ENCODE data around the gene PDE11A. TPM values are rescaled to one million over a fixed set of nuclear protein-coding genes. Genes with fewer than 3 reads are reported as not detected.

PDE11A gene
- total RNA-seq, result under 0.01 and 0.28 TPM in 2 replicates

DNA sequence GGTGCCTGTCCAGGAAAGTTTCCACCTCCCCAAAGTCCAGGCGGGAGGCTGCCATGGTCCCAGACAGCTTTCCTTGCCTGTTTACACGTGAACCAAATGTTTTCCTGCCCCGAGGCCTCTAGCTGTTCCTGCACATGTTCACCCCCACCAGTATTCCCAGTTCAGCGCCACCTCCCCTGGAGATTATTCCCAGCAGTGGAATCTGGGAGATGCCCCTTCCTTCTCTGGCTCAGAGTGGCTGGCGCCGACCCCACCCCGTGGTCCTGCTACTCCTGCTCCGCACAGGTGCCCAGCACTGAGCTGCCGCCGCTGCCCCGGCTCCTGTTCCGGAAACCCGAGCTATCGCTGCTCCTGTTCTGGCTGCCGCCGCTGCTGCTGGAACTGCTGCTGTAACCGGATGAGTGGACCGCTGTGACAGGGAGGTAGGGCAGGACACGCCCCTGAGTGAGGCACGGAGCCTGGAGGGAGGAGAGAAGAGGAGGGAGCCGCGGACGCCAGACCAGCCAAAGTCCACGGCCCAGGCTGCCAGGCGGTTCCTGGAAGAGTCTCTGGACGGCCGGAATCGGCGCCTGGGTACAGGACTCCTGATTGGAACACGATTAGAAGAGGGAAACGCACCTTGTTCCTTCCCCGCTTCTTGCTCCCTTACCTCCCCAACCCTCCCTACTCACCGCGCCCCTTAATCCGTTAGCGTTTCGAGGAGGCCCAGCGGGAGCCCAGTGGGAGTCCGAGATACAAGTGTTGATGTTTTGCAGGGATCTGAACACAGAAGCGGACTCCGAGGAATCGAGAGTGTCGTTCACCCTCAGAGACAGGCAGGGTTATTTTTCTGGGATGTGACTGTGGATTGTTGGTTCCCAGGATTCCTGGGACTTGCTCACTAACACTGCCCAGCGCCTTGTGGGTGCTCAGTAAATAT is at the start of gene PDE11A:
Gene PDE11A (minus strand): TSS at position 395 of the 919 bp plus-strand sequence. CDS start 340 bp downstream, at position 55.

DNA sequence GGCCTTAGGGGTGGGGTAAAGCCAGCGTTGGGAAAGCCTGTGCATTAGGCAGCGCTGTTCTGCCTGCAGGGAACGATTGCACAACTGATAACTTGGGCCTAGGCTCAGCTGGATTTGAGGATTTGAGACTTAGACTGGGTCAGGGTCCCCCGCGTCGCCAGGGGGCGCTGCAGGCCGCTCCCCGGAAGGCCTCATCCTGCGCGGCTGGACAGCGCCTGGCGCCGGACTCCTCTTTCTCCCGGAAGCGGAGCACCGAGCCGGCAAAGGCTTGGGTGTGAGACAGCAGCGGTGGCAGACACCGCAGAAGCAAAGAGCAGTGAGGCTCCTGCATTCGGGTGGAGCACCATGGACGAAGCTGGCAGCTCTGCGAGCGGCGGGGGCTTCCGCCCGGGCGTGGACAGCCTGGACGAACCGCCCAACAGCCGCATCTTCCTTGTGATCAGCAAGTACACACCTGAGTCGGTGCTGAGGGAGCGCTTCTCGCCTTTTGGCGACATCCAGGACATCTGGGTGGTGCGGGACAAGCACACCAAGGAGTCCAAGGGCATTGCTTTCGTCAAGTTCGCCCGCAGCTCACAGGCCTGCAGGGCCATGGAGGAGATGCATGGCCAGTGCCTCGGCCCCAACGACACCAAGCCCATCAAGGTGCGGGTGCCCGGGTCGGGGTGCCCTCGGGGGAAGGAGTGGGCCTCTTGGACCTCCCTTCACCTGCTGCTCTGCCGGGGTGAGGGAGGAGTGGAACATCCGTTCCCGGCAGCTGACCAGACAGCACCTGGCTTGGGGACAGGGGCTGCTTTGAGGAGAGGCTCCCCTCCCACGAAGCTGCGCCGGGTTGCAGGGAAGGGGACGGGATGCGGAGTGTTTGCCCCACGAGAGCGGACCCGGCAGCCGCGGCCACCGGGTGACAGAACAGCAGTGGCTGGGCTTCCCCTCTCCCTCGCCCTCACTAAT is 39.9 kb upstream of the PDE11A start, which contains the start of gene RBM45:
Gene RBM45 (plus strand): TSS at position 236 of the 951 bp plus-strand sequence. CDS start 110 bp downstream, at position 346.

Other genes with a start within 250 kb of the PDE11A start
- gene RBM45, start 39.7 kb upstream of the PDE11A start, total RNA-seq, result 21.1 and 23.4 TPM in 2 replicates
- gene OSBPL6, start 121.7 kb upstream of the PDE11A start, total RNA-seq, result 0.96 and 1.4 TPM in 2 replicates

Data from regular cardiac myocyte (primary cell).